Neutrophil (primary cell): ENCODE data around the gene ARHGEF7.

Experiments
- H3K27ac ChIP-seq: fragments of 200-600 bp; sonication (generic); 2 replicates; pipeline ENCODE4 v1.5.1; 2016; ENCODE audit warnings: mild to moderate bottlenecking, moderate library complexity
- H3K27me3 ChIP-seq: fragments of 200-600 bp; sonication (generic); 2 replicates; pipeline ENCODE4 v1.6.0; 2016; ENCODE audit warnings: mild to moderate bottlenecking
- H3K36me3 ChIP-seq: fragments of 200-600 bp; sonication (generic); 2 replicates; pipeline ENCODE4 v1.5.1; 2017
- H3K4me1 ChIP-seq, 2 experiments: fragments of 200-600 bp in 1 of 2; sonication (generic) in 1 of 2; 1 replicate in 1 of 2; 2 replicates in 1 of 2; pipeline versions ENCODE4 v1.5.1 to v1.6.1; 2013 to 2016; ENCODE audit warnings: low read depth in 1 of 2, low read length in 1 of 2, mild to moderate bottlenecking in 1 of 2, moderate library complexity in 1 of 2; ENCODE audit not compliant: control insufficient read depth in 1 of 2, insufficient read depth in 1 of 2
- H3K4me3 ChIP-seq, 2 experiments: fragments of 200-600 bp in 1 of 2; sonication (generic) in 1 of 2; 1 replicate in 1 of 2; 2 replicates in 1 of 2; pipeline ENCODE4 v1.5.1; 2013 to 2016; ENCODE audit warnings: low read depth in 1 of 2, low read length in 1 of 2, mild to moderate bottlenecking in 1 of 2, moderate library complexity in 1 of 2
- H3K9me3 ChIP-seq: fragments of 200-600 bp; sonication (generic); 2 replicates; pipeline ENCODE4 v1.5.1; 2016
- TF ChIP-seq, protein P1 (sequence below): fragments of 200-600 bp; sonication (generic); IDR thresholded peaks from 2 replicates; pipeline ENCODE4 v1.5.1; 2016; ENCODE audit warnings: antibody characterized with exemption

Gene ARHGEF7

GRCh38 chr13:111270126-111270525 lies 155.0 kb downstream of the ARHGEF7 start:
- TF ChIP-seq, protein P1, sequence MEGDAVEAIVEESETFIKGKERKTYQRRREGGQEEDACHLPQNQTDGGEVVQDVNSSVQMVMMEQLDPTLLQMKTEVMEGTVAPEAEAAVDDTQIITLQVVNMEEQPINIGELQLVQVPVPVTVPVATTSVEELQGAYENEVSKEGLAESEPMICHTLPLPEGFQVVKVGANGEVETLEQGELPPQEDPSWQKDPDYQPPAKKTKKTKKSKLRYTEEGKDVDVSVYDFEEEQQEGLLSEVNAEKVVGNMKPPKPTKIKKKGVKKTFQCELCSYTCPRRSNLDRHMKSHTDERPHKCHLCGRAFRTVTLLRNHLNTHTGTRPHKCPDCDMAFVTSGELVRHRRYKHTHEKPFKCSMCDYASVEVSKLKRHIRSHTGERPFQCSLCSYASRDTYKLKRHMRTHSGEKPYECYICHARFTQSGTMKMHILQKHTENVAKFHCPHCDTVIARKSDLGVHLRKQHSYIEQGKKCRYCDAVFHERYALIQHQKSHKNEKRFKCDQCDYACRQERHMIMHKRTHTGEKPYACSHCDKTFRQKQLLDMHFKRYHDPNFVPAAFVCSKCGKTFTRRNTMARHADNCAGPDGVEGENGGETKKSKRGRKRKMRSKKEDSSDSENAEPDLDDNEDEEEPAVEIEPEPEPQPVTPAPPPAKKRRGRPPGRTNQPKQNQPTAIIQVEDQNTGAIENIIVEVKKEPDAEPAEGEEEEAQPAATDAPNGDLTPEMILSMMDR = no peak
- Histone ChIP-seq H3K27ac (no peak overlapping the region), H3K36me3 (peaks cover 80% of the 10 kb centered on the region), H3K9me3 (no peaks in the 10 kb centered on the region), H3K4me3 (no peak overlapping the region), H3K4me1 (no peaks in the 10 kb centered on the region), H3K27me3 (no peaks in the 10 kb centered on the region)

GRCh38 chr13:111270765-111271698 lies 155.9 kb downstream of the ARHGEF7 start:
- Histone ChIP-seq H3K9me3 (no peaks in the 10 kb centered on the region), H3K4me1 (no peaks in the 10 kb centered on the region), H3K27ac (no peak overlapping the region), H3K36me3 (peaks cover 83% of the 10 kb centered on the region), H3K27me3 (no peaks in the 10 kb centered on the region), H3K4me3 (no peak overlapping the region)
- TF ChIP-seq, protein P1 = no peak

GRCh38 chr13:111272117-111272516 lies 157.0 kb downstream of the ARHGEF7 start:
- H3K36me3 ChIP-seq = peaks cover 86% of the 10 kb centered on the region
- TF ChIP-seq, protein P1 = no peak
- H3K4me3 ChIP-seq = no peak overlapping the region
- H3K27me3 ChIP-seq = no peaks in the 10 kb centered on the region
- H3K4me1 ChIP-seq = no peaks in the 10 kb centered on the region
- no peaks in the 10 kb centered on the region for H3K9me3 ChIP-seq
- no peak overlapping the region for H3K27ac ChIP-seq

- H3K36me3 ChIP-seq = peaks cover 83% of the 10 kb centered on the region
- H3K27me3 ChIP-seq = no peaks in the 10 kb centered on the region
- H3K4me3 ChIP-seq = no peak overlapping the region
- no peaks in the 10 kb centered on the region for H3K4me1 ChIP-seq
- no peak overlapping the region for H3K27ac ChIP-seq
- TF ChIP-seq, protein P1 = no peak
- H3K9me3 ChIP-seq = no peaks in the 10 kb centered on the region
Observed at GRCh38 chr13:111275382-111275781, 160.3 kb downstream of the ARHGEF7 start.

- Histone ChIP-seq H3K9me3 (no peaks in the 10 kb centered on the region), H3K4me1 (no peaks in the 10 kb centered on the region), H3K36me3 (peaks cover 81% of the 10 kb centered on the region)
Observed at GRCh38 chr13:111275995-111276618, 161.0 kb downstream of the ARHGEF7 start.

More at GRCh38 chr13:111275995-111276618, 161.0 kb downstream of the ARHGEF7 start:
- H3K4me3 ChIP-seq = no peak overlapping the region
- TF ChIP-seq, protein P1 = no peak
- H3K27me3 ChIP-seq = no peaks in the 10 kb centered on the region
- no peak overlapping the region for H3K27ac ChIP-seq
